Breast epithelium (tissue), 3 donors: Measurements from ENCODE around the gene ARHGAP45.

ENCODE experiments used
- POLR2A ChIP-seq: fragments of 450-650 bp; IDR thresholded peaks from one replicate; pipeline ENCODE4 v1.6.1; 2016; ENCODE audit warnings: antibody characterized with exemption, mild to moderate bottlenecking, moderate library complexity
- TF ChIP-seq, protein P1 (sequence below), 3 donors: fragments of 450-650 bp; IDR thresholded peaks; one replicate each; pipeline ENCODE4 v1.5.1; 2016 to 2017; ENCODE audit warnings: antibody characterized with exemption in 3 of 3, mild to moderate bottlenecking in 3 of 3, moderate library complexity in 3 of 3

DNA sequence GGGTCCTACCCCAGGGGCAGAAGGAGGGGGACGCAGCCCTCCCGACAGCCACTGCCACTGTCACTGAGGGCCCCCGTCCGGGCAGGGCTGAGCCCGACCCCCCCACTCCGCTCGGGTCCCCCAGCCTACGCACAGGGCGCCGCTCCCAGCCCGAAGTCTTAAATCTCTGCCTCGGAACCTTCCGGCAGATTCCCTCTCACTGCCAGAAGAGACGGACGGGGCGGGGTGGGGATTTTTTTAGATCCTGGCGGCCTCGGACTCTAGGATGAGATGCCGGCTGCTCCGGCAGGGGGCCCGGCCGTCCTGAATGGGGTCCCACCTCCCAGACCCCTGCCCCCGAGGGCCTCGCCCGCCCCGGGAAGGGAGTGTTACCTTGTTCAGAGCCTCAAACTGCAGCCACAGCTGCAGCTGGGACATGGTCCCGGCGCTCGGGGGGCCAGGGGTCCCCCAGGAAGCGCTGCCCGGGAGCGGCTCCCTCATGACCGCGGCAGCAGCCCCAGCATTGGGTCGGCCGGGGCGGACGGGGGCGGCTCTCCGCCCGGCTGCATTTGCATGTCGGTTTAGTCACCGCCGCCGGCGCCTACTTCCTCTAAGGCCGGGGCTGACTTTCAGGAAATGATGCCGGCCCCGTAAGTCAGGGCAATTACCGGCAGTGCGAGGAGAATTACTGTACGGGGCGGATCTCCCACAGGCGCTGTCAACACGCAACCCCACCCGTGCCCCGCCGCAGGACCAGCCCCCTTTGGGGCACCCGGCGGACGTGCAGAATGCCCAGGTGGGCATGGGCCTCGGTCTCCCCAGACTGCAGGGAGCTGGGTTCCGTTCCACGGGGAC, 65.0 kb downstream of the ARHGAP45 start:
- TF ChIP-seq POLR2A: no peak
- TF ChIP-seq, protein P1, sequence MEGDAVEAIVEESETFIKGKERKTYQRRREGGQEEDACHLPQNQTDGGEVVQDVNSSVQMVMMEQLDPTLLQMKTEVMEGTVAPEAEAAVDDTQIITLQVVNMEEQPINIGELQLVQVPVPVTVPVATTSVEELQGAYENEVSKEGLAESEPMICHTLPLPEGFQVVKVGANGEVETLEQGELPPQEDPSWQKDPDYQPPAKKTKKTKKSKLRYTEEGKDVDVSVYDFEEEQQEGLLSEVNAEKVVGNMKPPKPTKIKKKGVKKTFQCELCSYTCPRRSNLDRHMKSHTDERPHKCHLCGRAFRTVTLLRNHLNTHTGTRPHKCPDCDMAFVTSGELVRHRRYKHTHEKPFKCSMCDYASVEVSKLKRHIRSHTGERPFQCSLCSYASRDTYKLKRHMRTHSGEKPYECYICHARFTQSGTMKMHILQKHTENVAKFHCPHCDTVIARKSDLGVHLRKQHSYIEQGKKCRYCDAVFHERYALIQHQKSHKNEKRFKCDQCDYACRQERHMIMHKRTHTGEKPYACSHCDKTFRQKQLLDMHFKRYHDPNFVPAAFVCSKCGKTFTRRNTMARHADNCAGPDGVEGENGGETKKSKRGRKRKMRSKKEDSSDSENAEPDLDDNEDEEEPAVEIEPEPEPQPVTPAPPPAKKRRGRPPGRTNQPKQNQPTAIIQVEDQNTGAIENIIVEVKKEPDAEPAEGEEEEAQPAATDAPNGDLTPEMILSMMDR (IDR thresholded peaks at IDR 0.05): peak; percentile 16 to 32 (median 24)
